GM12874 (cell line): Measurements from ENCODE around the gene TAPT1.
A peak's percentile ranks its signal among the peaks of the same experiment; 100 is the strongest.

Experiments
- CTCF ChIP-seq: IDR thresholded peaks from 2 replicates; pipeline ENCODE4 v1.5.1; 2011; ENCODE audit warnings: low read depth, mild to moderate bottlenecking, control low read depth, low read length, moderate library complexity; ENCODE audit not compliant: insufficient read depth

The TAPT1 gene

DNA sequence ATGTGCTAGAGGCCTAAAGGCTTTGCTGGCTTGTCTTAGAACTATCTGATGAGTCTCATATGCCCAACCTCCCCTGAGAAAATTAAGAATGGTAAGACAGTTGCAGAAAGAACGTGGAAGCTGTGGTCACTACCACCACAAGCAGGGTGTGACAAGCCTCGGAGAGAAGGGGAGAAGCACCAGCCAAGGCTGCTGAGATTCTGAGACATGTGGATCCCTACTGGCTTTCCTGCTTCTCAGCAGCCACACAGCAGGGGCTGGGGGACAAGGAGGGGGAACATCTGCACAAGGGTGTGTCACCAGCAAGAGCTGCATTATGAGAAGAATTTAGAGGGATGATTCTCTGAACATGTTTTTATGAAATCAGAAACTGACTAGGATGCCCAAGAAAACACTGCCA lies 19.4 kb downstream of the TAPT1 start:
- TF ChIP-seq CTCF: no peak

GRCh38 chr4:16206301-16206700 lies 20.0 kb downstream of the TAPT1 start:
- TF ChIP-seq CTCF: no peak

DNA sequence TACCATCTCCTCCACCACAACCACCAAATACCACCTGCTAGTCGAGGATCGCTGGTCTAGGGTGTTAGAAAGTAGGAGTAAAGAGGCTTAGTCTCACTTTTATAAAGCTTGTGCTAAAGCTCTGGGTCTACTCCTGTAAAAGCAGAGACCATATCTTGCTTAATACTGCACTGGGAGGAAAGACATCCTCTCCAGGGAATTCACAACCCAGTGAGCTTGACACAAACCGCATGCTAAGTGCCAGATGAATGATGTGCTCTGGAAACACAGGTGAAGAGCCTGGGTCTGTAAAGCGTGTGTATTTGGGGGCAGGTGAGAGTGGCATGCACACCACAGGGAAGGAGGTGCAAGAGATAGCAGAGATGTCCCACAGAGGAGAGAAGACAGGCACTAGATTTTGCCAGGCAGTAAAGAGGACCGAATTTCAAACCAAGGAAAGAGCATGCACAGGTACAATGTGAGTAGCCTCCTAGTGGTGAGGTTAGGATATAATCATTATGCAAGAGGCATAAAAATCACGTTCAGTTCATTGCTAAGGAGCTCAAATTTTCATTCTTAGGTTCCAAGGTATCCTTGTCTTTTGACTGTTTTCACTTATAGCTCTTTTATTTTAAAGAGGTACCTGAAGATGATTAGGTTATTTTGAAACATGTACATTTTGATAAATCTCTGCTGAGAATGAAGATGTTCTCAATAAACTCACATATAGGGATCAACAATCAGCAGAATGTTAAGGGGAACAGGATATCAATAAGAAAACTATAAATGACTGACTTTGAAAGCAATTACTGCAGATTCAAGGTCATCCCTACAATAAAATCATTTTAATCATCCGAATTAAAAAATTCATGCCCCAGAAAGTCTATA lies 20.7 kb downstream of the TAPT1 start:
- TF ChIP-seq CTCF: peak; percentile 71

GRCh38 chr4:16204505-16204904 lies 21.8 kb downstream of the TAPT1 start:
- TF ChIP-seq CTCF: no peak

DNA sequence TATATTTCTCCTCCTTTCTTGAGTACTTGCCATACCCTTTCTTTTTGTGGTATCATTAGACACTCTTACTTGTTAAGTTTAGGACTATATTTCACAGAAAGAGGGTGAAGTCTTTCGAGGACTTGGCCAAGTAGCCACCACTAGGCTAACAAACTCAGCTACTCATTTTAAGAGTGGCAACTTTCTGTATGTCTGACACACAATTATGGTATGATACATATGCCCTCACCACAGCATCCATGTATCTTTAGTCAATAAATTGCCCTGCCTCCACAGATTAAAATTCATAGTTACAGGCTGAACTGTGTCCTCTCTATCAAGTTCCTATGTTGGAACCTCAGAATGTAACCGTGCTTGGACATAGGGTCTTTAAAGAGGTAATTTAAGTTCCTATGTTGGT lies 23.2 kb downstream of the TAPT1 start:
- no peak for TF ChIP-seq CTCF

- TF ChIP-seq CTCF: no peak
Measured at GRCh38 chr4:16202598-16202997, 23.7 kb downstream of the TAPT1 start.

- TF ChIP-seq CTCF: 0 out of 2 replicates have a peak, but pooled peaks have one; percentile 7
Measured at GRCh38 chr4:16199093-16199492, 27.2 kb downstream of the TAPT1 start.
